NCI-H510A treated with DMSO at 0.1 percent for 48 hours (cell line): ENCODE data around the gene NDE1.
A peak's percentile ranks its signal among the peaks of the same experiment; 100 is the strongest.
"Not testable (repeated sequence)": the region's sequence is repeated elsewhere in the genome, so short reads cannot be mapped to it uniquely, and the experiment has no call there.

ENCODE experiments used
- DNase-seq: peaks from one replicate; lab custom pipeline; 2025; lab: John Stamatoyannopoulos, UW

Gene NDE1

DNA sequence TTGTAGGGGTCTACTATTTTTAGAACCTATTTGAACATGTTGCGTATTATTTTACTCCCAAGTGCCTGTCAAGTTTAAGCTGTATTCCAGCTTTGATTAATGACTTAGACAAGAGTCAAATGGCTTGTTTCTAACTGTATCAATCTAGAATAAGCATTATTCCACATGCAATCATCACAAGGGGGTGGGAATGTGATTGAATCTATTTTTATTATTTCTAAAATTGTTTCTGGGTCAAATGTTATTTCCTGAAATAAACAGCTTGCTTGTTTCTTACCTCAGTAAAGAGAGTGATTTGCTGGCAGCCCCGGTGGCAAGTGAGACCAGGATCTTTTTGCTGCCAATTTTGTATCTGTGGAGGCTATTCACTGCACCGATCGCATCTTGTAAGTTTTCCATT is 28.6 kb upstream of the NDE1 start:
- no peak for DNase-seq

DNA sequence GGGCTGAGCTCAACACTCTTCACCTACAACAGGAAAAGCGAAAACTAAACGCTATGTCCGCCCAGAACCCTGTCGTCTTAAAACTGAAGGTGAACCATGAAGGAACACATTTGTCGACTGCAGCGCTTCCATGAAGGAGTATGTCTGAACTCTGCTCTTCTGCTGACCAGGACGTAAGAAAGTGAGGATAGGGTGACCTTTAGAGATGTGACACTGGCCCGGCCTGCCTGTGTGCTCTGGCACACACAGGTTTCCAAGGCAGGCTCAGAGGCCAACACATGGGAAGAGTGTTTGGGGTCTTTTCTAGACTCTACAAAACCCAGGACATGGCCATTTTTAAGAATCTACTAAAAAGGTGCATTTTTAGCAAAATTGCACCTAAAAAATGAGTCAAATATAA is 28.2 kb upstream of the NDE1 start:
- no peak for DNase-seq

DNA sequence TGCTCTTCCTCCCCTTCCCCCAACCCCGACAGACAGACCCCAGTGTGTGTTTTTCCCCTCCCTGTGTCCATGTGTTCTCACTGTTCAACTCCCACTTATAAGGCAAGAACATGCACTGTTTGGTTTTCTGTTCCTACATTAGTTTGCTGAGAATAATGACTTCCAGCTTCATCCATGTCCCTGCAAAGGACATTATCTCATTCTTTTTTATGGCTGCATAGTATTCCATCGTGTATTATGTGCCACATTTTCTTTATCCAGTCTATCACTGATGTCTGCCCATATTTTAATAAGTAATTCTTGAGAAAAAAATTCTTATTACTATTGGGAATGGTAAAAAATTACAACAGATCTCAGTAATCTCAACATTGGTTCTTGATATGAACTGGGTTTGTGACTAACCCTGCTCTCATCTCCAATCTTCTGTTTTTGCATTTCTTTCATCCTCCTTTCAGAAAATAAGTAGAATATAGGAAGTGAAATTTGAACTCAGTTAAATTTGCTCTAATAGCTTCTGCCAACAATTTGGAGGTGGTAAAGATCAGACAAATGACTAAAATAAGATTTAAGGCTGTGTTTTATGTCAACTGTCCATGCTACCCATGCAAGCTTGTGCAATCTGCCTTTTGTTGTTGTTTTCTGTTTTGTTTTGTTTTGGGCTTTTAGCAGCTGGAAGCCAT is 18.2 kb upstream of the NDE1 start:
- DNase-seq, result no peak

- DNase-seq, result no peak
These were observed 14.1 kb upstream of the NDE1 start for GRCh38 chr16:15635926-15636325.

- DNase-seq, result no peak
These were observed 13.6 kb upstream of the NDE1 start for GRCh38 chr16:15636392-15636873.

GRCh38 chr16:15639061-15639568 is 10.9 kb upstream of the NDE1 start:
- no peak for DNase-seq

- DNase-seq, result no peak
These were observed 9.1 kb upstream of the NDE1 start for GRCh38 chr16:15640966-15641365.

DNA sequence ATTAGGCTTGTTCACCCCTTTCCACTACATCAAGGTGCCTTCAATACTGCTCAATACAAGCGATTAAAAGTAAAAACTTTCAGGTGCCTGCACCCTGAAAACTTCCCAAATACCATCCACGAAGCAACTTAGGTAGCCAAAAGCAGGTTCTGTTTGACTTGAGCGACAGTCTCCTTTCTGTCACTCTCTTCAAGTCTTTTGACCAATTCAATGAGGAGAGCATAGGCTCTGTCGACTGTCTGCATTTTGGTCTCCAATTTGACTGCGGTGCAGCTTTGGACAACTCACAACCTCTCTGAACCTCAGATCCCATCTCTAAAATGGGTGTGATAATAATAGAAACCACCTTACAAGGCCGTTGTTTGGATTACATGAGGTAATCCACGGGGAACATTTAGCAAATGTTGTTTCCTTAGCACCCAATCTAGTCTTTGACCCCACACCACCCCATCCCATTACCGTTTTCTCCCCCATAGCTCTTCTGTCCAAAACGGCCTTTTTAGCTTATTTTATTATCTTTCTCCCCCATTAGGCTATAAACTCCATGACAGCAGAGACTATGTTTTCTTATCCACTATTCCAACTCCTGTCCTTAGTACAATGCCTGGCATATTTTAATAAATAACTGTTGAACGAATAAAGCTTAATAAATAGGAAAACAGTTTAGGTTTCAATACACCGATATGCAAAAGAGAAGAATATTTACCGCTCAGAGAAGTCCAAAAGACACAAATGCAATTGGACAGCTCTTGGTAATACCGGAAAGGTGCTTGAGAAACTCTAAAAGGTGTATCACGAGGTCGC is 8.1 kb upstream of the NDE1 start:
- no peak for DNase-seq

GRCh38 chr16:15642557-15643047 is 7.4 kb upstream of the NDE1 start:
- DNase-seq, result peak; percentile 95

DNA sequence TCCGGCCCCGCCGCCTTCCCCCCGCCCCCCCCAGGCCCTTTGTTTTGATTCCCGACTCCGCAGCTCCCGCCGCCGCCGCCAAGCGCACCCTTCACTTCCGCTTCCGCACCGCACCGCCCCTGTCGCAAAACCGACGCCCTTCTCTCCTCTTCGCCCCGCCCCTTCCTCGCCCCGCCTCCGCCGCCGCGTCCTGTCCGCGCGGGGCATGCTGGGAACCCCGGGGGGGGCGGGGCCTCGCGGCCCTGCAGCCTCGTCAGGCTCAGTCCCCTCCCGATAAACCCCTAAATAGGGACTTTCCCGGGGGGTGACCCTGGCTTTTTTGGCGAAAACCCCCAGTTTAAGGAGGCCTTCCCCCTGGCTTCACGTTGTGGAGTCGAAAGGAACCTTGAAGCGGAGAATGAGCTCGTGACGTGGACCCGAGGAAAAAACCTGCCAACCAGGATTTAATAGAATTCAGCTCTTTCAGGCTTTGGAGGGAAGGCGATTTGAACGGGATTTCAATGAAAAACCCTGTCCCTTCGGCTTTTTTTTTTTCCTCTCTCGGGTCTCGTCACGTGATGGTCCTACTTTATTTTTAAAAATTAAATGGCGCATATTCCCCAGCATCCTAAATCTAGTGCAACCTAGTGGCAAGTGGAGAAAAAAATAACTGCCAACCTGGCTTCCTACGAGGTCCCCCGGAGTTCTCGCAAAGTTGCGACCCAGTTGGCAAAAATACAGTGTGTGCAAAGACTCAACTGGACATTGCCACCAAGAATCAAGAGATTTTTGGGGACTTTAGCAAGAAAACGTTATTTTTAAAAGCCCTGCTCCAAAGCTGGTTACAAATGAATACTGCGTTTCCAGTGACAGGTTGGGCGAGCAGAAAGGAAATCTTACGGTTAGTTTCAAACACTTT is 6.7 kb upstream of the NDE1 start, which contains the start of gene MARF1:
Gene MARF1, minus strand, starts transcription at position 107 of the 898 bp plus-strand sequence. CDS start 3,921 bp downstream, outside the sequence.
- DNase-seq, result peak; percentile 99

GRCh38 chr16:15643946-15644250 is 6.1 kb upstream of the NDE1 start:
- DNase-seq, result no peak

- peak; percentile 98 for DNase-seq
These were observed 5.6 kb upstream of the NDE1 start for GRCh38 chr16:15644267-15644961.

DNA sequence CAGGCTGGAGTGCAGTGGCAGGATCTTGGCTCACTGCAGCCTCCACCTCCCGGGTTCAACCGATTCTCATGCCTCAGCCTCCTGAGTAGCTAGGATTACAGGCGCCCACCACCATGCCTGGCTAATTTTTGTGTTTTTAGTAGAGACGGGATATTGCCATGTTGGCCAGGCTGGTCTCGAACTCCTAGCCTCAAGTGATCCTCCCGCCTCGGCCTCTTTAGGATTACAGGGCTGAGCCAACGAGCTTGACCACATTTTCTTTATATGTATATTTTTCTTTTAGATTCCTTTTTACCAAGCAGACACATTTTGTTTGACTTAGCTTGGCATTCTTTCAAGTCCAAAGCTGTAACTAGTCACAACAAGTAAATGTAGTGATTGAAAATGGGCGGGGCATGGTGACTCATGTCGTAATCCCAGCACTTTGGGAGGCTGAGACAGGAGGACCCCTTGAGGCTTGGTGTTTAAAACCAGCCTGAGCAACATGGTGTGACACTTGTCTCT is 5.0 kb upstream of the NDE1 start:
- peak; percentile 59 for DNase-seq

GRCh38 chr16:15646557-15647293 is 3.3 kb upstream of the NDE1 start:
- not testable (repeated sequence) for DNase-seq

DNA sequence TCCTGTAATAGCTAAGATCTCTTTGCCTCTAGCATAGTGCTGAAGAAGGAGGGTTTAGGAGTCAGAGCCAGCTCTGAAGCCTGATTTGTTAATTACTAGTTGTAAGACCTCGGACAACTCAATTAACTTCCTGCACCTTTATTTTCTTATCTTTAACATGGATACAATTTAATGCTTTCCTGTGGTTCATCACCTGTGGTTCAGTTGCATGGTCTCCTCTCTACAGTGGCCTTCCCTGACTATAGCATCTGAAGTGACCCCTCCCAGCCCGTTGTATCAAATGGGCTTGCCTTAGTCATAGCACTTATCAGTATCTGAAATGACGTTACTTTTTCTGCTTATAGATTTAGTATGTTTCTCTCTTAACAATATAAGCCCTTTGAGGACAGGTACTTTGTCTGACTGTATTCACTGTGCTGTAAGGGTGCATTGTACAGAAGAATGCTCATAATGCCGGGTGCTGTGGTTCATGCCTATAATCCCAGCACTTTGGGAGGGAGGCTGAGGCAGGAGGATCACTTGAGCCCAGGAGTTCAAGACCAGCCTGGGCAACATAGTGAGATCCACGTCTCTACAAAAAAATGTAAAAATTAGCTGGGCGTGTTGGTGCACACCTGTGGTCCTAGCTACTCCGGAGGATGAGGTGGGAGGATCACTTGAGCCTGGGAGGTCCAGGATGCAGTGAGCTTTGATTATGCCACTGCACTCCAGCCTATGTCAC is 2.6 kb upstream of the NDE1 start:
- no peak for DNase-seq

- DNase-seq, result no peak
These were observed 1.8 kb upstream of the NDE1 start for GRCh38 chr16:15648135-15648730.

- not testable (repeated sequence) for DNase-seq
These were observed 734 bp upstream of the NDE1 start for GRCh38 chr16:15649311-15649710.

DNA sequence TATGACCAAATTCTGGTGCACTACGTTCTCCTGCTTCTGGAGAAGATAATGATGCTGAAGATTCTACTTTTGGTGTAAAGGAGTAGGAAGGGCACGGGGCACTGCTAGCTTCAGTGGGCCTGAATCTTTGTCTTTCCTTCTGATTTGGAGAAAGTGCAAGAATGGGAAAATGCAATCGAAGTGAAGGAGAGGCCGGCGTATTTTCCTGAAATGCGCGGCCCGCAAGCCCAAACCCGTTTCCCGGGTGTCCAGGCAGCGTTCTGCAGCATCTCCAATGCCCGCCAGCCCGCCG is 372 bp upstream of the NDE1 start:
- DNase-seq, result no peak

DNA sequence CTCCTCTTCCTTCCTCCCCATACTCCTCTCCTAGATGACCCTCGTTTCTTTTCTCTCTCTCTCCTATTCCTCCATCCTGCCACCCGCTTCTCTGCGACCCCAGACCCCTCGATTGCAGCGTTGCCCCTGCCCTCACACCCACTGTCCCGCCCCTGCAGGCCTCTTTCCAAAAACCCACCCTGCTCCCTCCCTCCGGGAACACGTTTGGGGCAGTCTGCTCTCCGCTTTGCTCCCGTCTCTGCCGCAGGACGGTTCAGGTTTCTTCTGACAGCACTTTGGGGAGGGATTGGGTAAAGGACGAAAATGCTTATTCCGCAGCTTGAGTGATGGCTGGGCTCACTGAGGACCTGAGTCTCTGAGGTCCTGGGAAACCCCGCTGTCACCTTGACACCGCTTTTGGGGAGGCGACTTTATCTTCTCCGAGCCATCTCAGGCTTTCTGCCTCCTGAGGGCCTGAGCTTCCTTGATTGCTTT is 690 bp downstream of the NDE1 start:
- peak; percentile 45 for DNase-seq
